A549 treated with GW870086 at 1 μM for 4 hours (cell line): ENCODE measurements around the gene GPR148. TPM values are rescaled to one million over a fixed set of nuclear protein-coding genes. Genes with fewer than 3 reads are reported as not detected.

Source experiments
- total RNA-seq: library from RNA; stranded (reverse); fragments of 200-300 nt; extraction: Qiagen RNA extraction; gene quantifications from 5 replicates; pipeline ENCODE4 v1.2.3, GENCODE V29; 2022; ENCODE audit warnings: low read depth

The GPR148 gene
- total RNA-seq: not detected in 5 replicates

GRCh38 chr2:130728549-130729316 is at the start of gene GPR148:
GPR148 (plus strand) TSS chr2:130729070; CDS start chr2:130729152, 82 bp downstream.

GRCh38 chr2:130755256-130756052 is 26.6 kb downstream of the GPR148 start, which contains the start of gene AMER3:
AMER3 (plus strand) TSS chr2:130755540; CDS start chr2:130762073, 6,533 bp downstream.

Other genes with a start within 250 kb of the GPR148 start
- 0.07 TPM in 1 of 5 replicates, not detected in the others for gene POTEI, start 219.7 kb upstream of the GPR148 start, total RNA-seq
- gene CFC1B, start 207.8 kb upstream of the GPR148 start, total RNA-seq: not detected in 5 replicates
- 0.09 TPM in 1 of 5 replicates, not detected in the others for gene CFC1, start 129.5 kb upstream of the GPR148 start, total RNA-seq
- gene POTEJ, start 117.6 kb upstream of the GPR148 start, total RNA-seq: not detected in 5 replicates
- gene AMER3, start 26.5 kb downstream of the GPR148 start, total RNA-seq: not detected in 5 replicates
- gene ARHGEF4, start 107.8 kb downstream of the GPR148 start, total RNA-seq: 7.6 to 10.6 TPM (median 10.3 TPM) in 5 replicates